Measurements from ENCODE around the gene SLC9B1.
"Not testable (repeated sequence)": the region's sequence is repeated elsewhere in the genome, so short reads cannot be mapped to it uniquely, and the experiment has no call there.

SLC9B1 gene

DNA sequence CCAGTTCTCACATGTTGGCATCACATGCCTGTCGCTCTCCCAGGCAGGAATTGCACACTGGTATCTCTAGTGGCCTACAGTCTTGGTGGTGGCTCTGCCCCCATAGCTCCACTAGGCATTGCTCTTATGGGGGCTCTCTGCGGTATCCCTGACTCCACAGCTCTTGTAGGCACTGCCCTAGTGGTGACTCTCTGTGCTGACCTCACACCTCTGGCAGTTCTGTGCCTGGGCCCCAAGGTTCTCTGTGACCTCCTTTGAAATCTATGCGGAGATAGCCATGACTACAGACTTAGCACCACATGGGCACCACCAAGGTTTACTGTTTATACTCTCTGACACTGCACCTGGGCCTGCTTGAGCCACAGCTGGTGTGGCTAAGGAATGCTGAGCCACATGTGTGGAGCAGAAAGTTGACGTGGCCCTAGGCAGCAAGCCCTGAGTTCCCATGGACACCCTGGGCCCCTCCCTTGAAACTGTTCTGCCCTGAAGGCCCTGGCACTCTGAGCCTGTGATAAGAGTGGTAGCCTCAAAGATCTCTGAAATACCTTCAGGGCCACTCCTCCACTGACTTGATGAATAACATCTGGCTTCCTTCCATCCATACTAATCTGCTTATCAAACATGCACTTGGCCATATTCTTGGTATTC is 8.0 kb downstream of the SLC9B1 start:
- DNase-seq = no peak

DNA sequence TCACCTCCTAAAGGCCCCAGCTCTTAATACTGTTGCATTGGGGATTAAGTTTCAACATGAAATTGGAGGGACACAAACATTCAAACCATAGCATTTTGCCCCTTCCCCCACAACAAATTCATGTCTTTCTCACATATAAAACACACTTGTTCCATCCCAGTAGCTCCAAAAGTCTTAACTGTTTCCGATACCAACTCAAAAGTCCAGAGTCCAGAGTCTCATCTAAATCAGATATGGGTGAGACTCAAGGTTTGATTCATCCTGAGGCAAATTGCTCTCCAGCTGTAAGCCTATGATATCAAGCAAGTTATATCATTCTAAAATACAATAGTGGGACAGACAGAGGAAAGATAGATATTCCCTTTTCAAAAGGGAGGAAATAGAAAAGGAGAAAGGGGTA is 8.7 kb downstream of the SLC9B1 start:
- DNase-seq = no peak

DNA sequence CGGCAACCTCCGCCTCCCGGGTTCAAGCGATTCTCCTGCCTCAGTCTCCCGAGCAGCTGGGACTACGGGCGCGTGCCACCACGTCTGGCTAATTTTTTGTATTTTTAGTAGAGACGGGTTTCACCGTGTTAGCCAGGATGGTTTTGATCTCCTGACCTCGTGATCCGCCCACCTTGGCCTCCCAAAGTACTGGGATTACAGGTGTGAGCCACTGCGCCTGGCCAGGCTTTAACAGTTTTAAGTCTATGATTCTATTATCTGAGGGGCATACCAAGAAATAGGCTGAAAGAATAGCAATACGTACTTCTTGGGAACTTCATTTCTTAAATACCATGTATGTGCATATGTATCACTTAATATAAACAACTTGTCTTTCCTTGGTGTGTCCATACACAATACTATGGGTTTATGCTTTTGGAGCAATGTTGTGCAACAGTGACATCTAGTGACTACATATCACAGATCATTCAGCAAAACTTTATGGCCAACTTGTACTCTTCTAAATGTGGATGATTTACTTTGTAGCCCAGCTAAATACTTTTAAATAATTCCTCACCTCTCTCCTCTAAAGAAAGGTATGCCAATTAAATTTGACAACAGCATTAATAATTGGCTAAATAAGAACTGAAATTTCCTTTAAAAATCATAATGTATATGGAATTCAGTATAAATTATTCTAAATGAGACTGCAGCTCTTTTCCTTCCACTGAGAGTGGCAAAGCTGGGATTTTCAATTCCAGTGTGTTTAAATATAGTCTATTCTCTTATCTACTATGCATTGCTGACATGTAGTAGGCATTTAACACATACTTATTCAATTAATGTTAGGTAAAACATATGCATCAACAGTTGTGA is 10.4 kb downstream of the SLC9B1 start:
- peak; percentile 63 for DNase-seq

DNA sequence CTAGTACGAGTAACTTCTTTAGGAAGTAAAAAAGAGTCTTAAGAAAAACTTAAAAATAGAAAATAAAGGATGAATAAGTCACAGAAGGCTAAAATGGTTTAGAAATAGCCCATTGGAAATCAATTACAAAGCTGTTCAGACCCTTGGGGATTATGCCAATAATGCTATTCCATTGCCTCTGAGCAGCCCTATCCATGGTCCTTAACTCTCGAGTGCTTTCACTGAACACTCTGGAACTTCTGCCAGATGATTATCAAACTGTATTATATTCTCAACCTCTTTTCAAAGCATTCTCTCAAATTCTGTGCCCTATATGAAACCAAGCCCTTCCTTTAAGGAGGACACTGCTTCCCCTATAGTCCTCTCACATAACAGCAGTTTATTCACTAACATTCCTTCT is 17.0 kb downstream of the SLC9B1 start:
- DNase-seq = no peak

DNA sequence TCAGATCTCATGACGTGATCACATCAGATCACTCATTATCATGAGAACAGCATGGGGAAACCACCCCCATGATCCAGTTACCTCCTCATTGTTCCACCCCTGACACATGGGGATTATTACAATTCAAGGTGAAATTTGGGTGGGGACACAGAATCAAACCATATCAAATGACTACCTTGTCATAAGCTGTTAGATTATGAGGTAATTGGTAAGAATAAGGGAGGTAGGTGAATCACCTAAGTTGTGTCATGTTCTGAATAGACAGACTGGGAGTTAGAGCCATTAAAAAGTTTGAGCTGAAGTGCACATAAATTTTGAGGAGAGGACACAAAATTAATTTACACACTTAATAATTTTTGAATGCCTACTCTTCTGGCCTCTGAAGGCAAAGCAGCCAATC is 24.7 kb downstream of the SLC9B1 start:
- DNase-seq = no peak

DNA sequence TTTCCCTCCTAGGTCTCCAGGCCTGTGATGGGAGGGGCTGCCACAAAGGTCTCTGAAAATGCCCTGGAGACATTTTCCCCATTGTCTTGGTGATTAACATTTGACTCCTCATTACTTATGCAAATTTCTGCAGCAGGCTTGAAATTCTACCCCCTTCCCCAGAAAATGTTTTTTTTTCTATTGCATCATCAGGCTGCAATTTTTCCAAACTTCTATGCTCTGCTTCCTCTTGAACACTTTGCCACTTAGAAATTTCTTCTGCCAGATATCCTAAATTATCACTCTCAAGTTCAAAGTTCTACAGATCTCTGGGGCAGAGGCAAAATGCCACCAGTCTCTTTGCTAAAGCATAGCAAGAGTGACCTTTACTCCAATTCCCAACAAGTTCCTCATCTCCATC is 25.5 kb downstream of the SLC9B1 start:
- not testable (repeated sequence) for DNase-seq

DNA sequence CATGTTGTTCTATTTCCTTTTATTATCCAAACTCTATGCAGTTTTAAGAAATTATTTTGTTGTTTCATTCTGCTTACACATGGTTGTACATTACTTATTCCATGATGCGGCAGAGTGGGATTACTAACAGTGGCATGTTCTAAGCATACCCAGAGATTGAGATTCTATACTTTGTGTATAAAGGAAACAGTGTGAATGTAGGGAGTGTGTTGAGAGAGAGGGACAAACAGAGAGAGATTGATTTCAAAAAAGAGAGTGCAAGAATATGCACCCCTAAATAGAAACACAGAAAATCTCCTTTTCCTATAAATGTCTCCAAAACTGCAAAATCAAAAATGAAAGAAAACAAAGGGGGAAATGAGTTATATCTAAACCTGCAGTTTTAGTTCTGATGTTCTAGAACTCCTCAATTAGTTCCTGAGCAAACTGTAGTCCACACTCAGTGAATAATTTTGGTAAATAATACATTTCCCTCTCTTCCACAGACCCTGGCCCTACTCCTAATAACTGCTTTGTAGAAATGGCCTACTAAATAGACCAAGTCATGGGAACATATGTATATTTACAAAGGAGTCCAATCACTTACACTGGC is 31.0 kb downstream of the SLC9B1 start:
- no peak for DNase-seq

DNA sequence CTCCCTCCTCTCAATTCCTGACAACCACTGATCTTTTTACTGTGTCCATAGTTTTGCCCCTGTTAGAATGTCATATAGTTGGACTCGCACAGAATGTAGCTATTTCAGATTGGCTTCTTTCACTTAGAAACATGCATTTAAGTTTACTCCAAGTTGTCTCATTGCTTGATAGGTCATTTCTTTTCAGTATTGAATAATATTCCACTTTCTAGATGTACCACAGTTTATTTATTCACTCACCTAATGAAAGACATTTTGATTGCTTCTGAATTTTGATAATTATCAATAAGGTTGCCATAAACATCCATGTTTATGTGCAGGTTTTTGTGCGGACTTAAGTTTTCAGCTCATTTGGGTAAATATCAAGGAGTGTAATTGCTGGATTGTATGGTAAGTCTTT is 38.5 kb downstream of the SLC9B1 start:
- DNase-seq = no peak

DNA sequence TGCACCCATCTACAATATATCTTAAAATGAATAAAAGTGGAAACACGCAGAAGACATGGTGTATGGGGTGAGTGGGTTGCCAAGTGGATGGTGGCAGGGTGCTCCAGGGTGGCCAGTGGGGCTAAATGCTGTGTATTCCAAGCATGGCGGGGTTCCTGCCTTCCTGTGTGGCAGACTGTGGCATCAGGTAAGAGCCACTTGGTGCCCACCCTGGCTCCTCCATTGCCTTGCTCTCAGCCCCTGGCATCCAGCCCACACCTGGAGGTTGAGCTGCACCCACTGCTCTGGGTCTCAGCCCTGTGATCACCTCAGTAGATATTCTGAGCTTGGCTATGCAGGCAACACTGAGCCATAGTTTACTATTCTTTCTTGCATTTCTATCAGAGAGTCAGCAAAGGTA is 57.7 kb downstream of the SLC9B1 start:
- not testable (repeated sequence) for DNase-seq

DNA sequence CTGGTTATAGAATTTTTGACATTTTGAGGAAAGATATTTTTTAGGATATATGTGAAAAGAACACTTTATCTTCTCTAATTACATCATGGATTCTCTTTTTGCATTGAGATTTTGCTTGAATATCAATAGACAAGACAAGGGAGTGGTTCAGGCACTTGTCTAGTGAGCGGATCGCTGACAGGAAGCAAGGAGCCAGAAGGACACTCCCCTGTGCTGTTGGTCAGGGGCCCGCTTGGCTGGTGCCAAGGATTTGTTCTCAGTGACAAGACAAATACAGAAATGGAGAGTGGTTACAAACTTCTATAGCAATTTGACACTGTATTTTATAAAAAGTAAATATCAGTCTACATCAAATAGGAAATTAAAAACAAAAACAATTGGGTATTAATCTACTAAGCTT is 60.0 kb downstream of the SLC9B1 start:
- no peak for DNase-seq

DNA sequence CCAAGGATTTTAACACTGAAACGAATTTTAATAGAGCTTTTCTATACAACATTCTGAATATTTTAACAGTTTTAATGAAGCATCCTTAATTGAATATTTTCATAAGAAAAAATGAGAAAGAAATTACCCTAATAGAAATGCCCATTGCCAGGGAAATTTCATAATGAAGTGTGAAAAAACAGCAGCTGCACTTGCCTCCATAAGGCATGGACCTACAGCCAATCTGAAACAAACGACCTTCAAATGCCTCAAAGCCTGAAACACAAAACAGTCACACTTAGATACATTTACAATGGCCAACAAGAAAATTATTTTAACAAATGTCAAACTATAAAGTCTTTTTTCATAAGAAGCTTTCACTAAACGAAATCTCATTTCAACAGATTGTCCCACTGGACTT is 74.4 kb downstream of the SLC9B1 start:
- DNase-seq = no peak

DNA sequence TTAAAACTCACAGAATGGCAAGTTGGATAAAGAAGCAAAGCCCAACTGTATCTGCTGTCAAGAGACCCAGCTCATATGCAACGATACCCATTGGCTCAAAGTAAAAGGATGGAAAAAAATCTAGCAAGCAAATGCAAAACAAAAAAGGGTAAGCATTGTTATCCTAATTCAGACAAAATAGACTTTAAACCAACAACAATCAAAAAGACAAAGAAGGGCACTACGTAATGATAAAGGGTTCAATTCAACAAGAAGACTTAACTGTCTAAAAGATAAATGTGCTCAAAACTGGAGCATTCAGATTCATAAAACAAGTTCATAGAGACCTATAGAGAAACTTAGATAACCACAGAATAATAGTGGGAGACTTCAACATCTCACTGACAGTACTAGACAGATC is 81.4 kb downstream of the SLC9B1 start:
- DNase-seq = not testable (repeated sequence)

DNA sequence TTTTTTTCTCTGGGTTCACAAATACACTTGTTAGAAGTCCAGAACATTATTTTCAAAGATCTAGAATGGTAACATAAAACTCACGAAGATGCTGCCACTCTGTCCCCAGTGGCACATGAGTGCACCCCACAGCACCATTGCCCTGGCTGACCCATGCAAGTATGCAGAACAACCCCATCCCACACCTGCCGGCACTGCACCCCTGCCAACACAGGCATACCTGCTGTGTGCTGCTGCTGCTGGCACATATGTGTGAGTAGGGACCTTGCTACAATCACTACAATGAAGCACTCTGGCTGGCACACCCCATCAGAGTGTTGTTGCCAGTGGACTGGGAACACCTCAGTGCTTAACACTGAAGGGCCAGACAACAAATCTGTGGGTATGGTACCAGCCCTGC is 83.8 kb downstream of the SLC9B1 start:
- no peak for DNase-seq

DNA sequence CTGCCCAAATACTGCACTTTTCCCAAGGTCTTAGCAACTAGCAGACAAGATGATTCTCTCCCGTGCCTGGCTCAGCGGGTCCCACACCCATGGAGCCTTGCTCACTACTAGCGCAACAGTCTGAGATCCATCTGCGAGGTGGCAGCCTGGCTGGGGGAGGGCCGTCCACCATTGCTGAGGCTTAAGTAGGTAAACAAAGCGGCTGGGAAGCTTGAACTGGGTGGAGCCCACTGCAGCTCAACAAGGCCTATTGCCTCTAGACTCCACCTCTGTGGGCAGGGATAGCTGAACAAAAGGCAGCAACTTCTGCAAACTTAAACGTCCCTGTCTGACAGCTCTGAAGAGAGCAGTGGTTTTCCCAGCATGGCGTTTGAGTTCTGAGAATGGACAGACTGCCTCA is 99.8 kb downstream of the SLC9B1 start:
- not testable (repeated sequence) for DNase-seq

DNA sequence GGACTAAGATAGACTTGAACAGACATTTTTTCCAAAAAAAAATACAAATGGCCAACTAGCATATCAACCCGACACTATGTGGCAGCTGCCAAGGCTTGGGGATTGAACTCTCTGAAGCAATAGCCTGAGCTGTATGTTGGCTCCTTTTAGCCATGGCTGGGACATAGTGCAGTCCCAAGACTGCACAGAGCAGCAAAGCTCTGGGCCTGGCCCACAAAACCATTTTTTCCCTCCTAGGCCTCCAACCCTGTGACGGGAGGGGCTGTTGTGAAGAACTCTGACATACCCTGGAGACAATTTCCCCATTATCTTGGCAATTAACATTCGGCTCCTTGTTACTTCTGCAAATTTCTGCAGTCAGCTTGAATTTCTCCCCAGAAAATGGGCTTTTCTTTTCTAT is 100.6 kb downstream of the SLC9B1 start:
- DNase-seq = no peak

DNA sequence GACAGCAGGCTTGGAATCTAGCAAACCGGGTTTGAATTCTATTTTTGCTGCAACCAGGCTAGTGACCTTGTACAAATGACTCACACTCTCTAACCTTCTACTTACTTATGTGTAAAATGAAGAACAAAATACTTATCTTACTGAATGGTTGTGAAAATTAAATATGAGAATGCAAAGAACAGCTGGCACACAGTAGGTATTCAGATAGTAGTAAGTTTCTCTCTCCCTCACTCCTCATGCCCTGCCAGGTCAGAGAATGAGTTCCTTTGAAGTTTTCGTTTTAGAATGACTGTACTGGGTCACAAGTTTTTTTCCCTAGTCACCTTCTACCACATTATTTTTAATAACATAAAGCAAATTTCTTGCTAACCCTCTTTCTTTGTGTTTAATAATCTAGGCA is 117.7 kb downstream of the SLC9B1 start:
- DNase-seq = no peak

DNA sequence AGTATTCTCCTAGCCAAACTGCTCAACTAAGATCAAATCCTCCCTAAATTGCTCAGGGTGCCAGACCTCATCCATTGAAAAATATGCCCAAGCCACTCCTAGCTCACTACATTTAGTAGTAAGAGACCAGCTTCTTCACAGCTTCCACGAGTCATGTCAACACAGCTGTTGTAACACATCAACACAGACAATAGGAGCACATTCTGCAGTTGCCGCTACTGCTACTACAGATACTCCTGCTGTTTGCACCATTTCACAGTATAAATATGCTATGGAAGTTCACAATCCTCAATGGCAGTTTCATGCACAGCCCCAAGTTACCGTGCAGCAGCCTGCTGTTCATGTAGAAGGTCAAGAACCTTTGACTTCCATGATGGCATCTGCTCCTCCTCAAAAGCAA is 121.9 kb downstream of the SLC9B1 start:
- not testable (repeated sequence) for DNase-seq

DNA sequence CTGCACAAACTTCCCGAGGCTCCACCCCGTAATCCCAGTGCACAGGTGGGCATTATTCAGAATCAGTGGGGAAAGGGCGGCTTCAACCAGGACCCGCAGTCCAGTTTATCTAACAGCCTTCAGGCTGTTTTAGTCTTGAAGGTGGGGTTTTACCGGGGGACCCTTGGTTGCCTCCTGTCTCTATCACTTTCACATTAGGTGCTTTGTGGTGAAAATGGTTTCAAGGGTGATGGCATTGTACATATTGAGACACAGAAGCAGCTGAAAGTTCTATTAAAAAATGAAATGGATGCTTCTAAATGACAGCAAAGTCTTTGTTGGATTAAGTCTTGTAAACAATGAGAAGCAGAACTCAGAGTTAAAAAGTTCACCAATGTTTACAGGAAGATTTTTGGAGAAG is 123.0 kb downstream of the SLC9B1 start:
- not testable (repeated sequence) for DNase-seq

DNA sequence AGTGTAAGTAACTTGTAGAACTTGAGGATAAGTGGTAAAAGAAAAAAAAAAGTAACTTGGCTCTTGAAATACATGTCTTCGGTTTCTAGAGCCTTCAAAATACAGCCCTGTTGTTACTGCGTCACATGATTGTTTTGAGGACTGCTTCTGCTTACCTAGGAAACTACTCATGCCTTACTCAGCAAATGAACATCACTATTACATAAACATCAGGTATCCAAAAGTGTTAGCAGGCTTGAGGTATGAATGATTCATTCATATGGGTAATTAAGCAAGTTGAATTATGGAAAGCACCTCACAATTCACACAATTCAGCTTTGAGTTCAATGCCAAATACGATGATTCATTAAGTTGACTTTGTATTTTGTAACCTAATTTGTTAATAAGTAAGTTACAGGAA is 129.6 kb downstream of the SLC9B1 start:
- DNase-seq = not testable (repeated sequence)

DNA sequence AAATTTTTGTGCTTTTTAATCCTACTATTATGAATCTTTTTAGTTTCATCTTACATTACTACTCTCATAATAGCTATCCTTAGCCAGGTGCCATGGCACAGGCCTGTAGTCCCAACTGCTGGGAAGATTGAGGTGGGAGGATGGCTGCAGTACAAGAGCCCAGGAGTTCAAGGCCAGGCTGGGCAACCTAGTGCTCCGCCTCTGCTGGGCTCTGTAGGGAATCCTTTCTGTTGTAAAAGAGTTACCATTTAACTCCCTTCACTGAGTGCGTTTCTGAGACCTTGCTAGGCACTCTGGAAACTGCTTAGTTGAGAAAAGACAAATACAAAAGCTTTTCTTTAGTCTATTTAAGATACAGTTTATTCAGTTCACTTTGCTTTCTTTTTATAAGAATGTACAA is 130.9 kb downstream of the SLC9B1 start:
- DNase-seq = not testable (repeated sequence)

DNA sequence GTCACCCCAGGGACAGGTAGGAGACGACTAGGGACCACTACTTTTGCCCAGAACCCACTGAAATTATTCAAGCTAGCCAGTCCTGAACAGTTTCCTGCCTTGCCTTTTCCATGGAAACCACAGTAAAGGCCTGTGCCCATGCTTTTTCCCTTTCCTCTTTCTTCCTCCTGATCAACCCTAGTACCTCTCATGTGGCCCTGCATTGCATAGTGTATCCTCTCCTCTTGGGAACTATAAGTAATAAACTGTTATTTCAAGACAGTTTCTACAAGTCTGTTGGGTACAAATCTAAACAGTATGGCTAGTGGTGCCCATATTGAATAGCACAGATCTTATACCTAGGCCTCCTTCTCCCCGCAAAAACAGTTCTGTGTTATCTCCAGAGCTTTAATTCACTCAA is 136.2 kb downstream of the SLC9B1 start:
- DNase-seq = no peak

DNA sequence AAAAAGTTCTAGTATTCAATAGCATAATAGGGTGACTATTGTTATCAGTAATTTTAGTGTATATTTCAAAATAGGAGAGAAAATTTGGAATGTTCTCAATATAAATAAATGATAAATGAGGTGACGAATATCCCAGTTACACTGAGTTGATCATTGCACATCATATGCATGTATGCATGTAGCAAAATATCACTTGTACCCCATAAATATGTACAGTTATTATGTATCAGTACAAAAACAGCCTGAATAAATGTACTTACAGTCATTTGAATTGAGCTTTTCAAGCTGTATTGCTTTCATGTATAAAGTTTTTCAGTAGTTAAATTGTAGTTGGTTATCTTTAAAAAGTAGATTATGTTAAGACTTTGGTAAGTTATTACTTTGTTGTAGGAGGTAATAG is 138.2 kb downstream of the SLC9B1 start:
- DNase-seq = no peak

DNA sequence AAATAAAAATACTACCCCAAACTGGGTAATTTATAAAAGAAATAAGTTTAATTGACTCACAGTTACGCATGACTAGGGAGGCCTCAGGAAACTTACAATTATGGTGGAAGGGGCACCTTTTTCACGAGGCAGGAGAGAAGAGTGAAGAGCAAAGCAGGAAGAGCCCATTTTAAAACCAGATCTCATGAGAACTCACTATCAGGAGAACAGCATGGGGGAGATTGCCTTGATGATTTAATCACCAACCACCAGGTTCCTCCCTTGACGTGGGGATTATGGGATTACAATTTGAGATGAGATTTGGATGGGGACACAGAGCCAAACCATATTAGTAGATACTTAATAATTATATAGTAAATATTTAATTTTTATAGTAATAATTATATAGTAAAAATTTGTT is 140.6 kb downstream of the SLC9B1 start:
- DNase-seq = no peak

DNA sequence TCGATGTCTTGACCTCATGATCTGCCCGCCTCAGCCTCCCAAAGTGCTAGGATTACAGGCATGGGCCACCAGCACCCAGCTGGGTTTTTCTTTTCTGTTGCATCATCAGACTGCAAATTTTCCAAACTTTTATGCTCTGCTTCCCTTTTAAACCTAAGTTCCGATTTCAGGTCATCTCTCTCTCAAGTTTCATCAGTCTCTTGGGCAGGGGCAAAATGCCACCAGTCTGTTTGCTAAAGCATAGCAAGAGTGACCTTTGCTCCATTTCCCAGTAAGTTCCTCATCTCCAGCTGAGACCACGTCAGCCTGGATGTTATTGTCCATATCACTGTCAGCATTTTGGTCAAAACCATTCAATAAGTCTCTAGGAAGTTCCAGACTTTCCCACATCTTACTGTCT is 141.2 kb downstream of the SLC9B1 start:
- DNase-seq = not testable (repeated sequence)
